SU-DHL-6 (cell line): Measurements from ENCODE around the gene RTF1.

Source experiments
- CTCF ChIP-seq: fragments of 200-600 bp; sonication (generic); IDR thresholded peaks from one replicate; pipeline ENCODE4 v1.5.1; 2017; ENCODE audit warnings: antibody characterized with exemption, mild to moderate bottlenecking, low read length, moderate library complexity; ENCODE audit not compliant: insufficient read depth, poor library complexity, severe bottlenecking
- EZH2phosphoT487 ChIP-seq: fragments of 200-600 bp; sonication (generic), shearing (Covaris generic); conservative IDR thresholded peaks from 2 replicates; pipeline ENCODE4 v1.6.1; 2018; ENCODE audit warnings: mild to moderate bottlenecking, antibody characterized with exemption, low read length, moderate library complexity, mixed read lengths

- TF ChIP-seq CTCF (no peak), EZH2phosphoT487 (no peak)
These were observed 660 bp upstream of the RTF1 start for GRCh38 chr15:41416128-41416741.
